ENCODE measurements around the gene HEXA.

Gene HEXA

GRCh38 chr15:72372361-72372760, 3.5 kb downstream of the HEXA start:
- DNase-seq = no peak

GRCh38 chr15:72369964-72370363, 5.8 kb downstream of the HEXA start:
- no peak for DNase-seq

- no peak for DNase-seq
These were observed 6.9 kb downstream of the HEXA start for GRCh38 chr15:72368899-72369298.

GRCh38 chr15:72368325-72368724, 7.5 kb downstream of the HEXA start:
- DNase-seq = no peak

GRCh38 chr15:72365844-72366243, 10.0 kb downstream of the HEXA start:
- DNase-seq = no peak

GRCh38 chr15:72361176-72361575, 14.6 kb downstream of the HEXA start:
- DNase-seq = no peak

- DNase-seq = no peak
These were observed 17.1 kb downstream of the HEXA start for GRCh38 chr15:72358650-72359171.

- no peak for DNase-seq
These were observed 17.7 kb downstream of the HEXA start for GRCh38 chr15:72358121-72358520.

- no peak for DNase-seq
These were observed 21.3 kb downstream of the HEXA start for GRCh38 chr15:72354496-72354895.

GRCh38 chr15:72353266-72353665, 22.5 kb downstream of the HEXA start:
- DNase-seq = no peak

GRCh38 chr15:72345806-72346205, 30.0 kb downstream of the HEXA start:
- DNase-seq = no peak

- DNase-seq = no peak
These were observed 30.5 kb downstream of the HEXA start for GRCh38 chr15:72345280-72345679.

- DNase-seq = no peak
These were observed 31.2 kb downstream of the HEXA start for GRCh38 chr15:72344602-72345001.

- no peak for DNase-seq
These were observed 33.4 kb downstream of the HEXA start for GRCh38 chr15:72342385-72342784.

GRCh38 chr15:72341361-72341760, 34.5 kb downstream of the HEXA start:
- no peak for DNase-seq

GRCh38 chr15:72340366-72340765, 35.4 kb downstream of the HEXA start:
- no peak for DNase-seq

GRCh38 chr15:72339777-72340177, 36.0 kb downstream of the HEXA start:
- DNase-seq = no peak

- DNase-seq = no peak
These were observed 37.0 kb downstream of the HEXA start for GRCh38 chr15:72338617-72339321.

- DNase-seq = no peak
These were observed 37.7 kb downstream of the HEXA start for GRCh38 chr15:72338148-72338547.

GRCh38 chr15:72334842-72335241, 41.0 kb downstream of the HEXA start:
- DNase-seq = no peak

GRCh38 chr15:72331021-72331420, 44.8 kb downstream of the HEXA start:
- no peak for DNase-seq

- DNase-seq = no peak
These were observed 52.1 kb downstream of the HEXA start for GRCh38 chr15:72323752-72324151.

GRCh38 chr15:72319985-72320671, 55.7 kb downstream of the HEXA start, which contains the start of gene CELF6:
TSS of gene CELF6 (minus strand) at chr15:72320157. CDS start at chr15:72319874, 283 bp downstream.
- DNase-seq = peak; percentile 22

- DNase-seq = no peak
These were observed 56.3 kb downstream of the HEXA start for GRCh38 chr15:72319360-72319984.
